GM23248 (cell line): ENCODE results near the gene SARM1.

Experiments used
- EZH2 ChIP-seq: fragments of 200-600 bp; sonication (generic); IDR thresholded peaks from 2 replicates; pipeline ENCODE4 v1.6.1; 2018; ENCODE audit warnings: antibody characterized with exemption, mild to moderate bottlenecking; ENCODE audit not compliant: insufficient read depth, poor library complexity, severe bottlenecking
- EZH2phosphoT487 ChIP-seq: fragments of 200-600 bp; sonication (generic); IDR thresholded peaks from 2 replicates; pipeline ENCODE4 v1.6.1; 2018; ENCODE audit warnings: antibody characterized with exemption, moderate library complexity, mild to moderate bottlenecking, low read depth; ENCODE audit not compliant: insufficient read depth

- TF ChIP-seq EZH2phosphoT487, result no peak
- no peak for TF ChIP-seq EZH2
Measured at GRCh38 chr17:28395968-28396367, 24.5 kb downstream of the SARM1 start.
